Transverse colon (tissue), 4 donors: ENCODE data around the gene SMAD1.

Experiments used
- EP300 ChIP-seq: sonication (generic); formaldehyde crosslinking; IDR thresholded peaks from one replicate; pipeline ENCODE4 v1.6.1; 2017; ENCODE audit warnings: antibody characterized with exemption, low read depth
- POLR2A ChIP-seq: fragments of 450-650 bp; IDR thresholded peaks from one replicate; pipeline ENCODE4 v1.6.1; 2016; ENCODE audit warnings: antibody characterized with exemption, mild to moderate bottlenecking, moderate library complexity
- POLR2AphosphoS5 ChIP-seq, 3 donors: sonication (generic); formaldehyde crosslinking; IDR thresholded peaks; one replicate each; pipeline ENCODE4 v1.6.1; 2016; ENCODE audit warnings: antibody characterized with exemption in 3 of 3
- TF ChIP-seq, protein P1 (sequence below), 5 experiments: fragments of 200-600 bp in 3 of 5; fragments of 450-650 bp in 2 of 5; sonication (generic) in 3 of 5; IDR thresholded peaks; 1 replicate in 2 of 5; 2 replicates in 3 of 5; pipeline ENCODE4 v1.5.1; 2016 to 2017; ENCODE audit warnings: antibody characterized with exemption in 5 of 5, inconsistent platforms in 3 of 5, mild to moderate bottlenecking in 2 of 5, moderate library complexity in 1 of 5

DNA sequence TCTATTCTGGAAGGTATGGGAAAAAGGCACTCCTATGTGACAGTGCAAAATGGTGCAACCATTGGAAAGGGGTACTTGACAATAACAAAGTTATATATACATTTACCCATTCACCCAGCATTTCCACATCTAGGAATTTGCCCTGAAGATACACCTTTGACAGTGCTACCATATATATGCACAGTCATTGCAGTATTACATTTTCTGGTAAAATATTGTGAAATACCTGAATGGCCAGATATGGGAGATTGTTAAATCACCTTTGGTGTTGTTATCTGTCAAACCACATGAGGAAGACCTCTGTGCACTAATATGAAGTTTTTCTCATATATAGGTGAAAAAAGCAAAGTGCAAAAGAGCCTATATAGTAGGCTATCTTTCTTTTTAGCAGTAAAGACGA, 53.5 kb downstream of the SMAD1 start:
- TF ChIP-seq POLR2A (no peak), POLR2AphosphoS5 (IDR thresholded peaks at IDR 0.05) (no peak), EP300 (no peak)
- TF ChIP-seq, protein P1, sequence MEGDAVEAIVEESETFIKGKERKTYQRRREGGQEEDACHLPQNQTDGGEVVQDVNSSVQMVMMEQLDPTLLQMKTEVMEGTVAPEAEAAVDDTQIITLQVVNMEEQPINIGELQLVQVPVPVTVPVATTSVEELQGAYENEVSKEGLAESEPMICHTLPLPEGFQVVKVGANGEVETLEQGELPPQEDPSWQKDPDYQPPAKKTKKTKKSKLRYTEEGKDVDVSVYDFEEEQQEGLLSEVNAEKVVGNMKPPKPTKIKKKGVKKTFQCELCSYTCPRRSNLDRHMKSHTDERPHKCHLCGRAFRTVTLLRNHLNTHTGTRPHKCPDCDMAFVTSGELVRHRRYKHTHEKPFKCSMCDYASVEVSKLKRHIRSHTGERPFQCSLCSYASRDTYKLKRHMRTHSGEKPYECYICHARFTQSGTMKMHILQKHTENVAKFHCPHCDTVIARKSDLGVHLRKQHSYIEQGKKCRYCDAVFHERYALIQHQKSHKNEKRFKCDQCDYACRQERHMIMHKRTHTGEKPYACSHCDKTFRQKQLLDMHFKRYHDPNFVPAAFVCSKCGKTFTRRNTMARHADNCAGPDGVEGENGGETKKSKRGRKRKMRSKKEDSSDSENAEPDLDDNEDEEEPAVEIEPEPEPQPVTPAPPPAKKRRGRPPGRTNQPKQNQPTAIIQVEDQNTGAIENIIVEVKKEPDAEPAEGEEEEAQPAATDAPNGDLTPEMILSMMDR (IDR thresholded peaks at IDR 0.05) = no peak
